GM06990 (cell line): ENCODE measurements around the gene CYSLTR2.

ENCODE experiments used
- DNase-seq: peaks from one replicate; pipeline ENCODE4 v3.0.0-alpha.2; 2011; ENCODE audit not compliant: insufficient read length; ENCODE audit errors: extremely low read depth
- H3K27me3 ChIP-seq: replicated peaks from 2 replicates; pipeline ENCODE4 v1.6.0; 2011; ENCODE audit warnings: low read length; ENCODE audit not compliant: control insufficient read depth, insufficient read depth
- H3K36me3 ChIP-seq: 2 replicates; pipeline ENCODE4 v1.5.1; 2011; ENCODE audit warnings: low read length; ENCODE audit not compliant: control insufficient read depth, insufficient read depth
- H3K4me3 ChIP-seq: replicated peaks from 2 replicates; pipeline ENCODE4 v1.5.1; 2011; ENCODE audit warnings: low read depth, mild to moderate bottlenecking, control low read depth, low read length
- CTCF ChIP-seq: IDR thresholded peaks from 2 replicates; pipeline ENCODE4 v1.5.1; 2011; ENCODE audit warnings: low read length, control low read depth, mild to moderate bottlenecking, inconsistent platforms; ENCODE audit not compliant: insufficient read depth, poor library complexity, severe bottlenecking

Gene CYSLTR2

GRCh38 chr13:48653472-48653939, at the start of gene CYSLTR2:
TSS of gene CYSLTR2 (plus strand) at chr13:48653929. CDS start at chr13:48706818, 52,889 bp downstream.
- Histone ChIP-seq H3K27me3 (no peaks in the 10 kb centered on the region), H3K36me3 (no peaks in the 10 kb centered on the region), H3K4me3 (peak within 1 kb of the TSS; percentile 11; the same call in 1 of the 2 replicates)
- no peak for TF ChIP-seq CTCF
- no peak for DNase-seq

GRCh38 chr13:48615049-48615448, 38.7 kb upstream of the CYSLTR2 start:
- DNase-seq: no peak
- Histone ChIP-seq H3K27me3 (no peaks in the 10 kb centered on the region), H3K4me3 (no peak overlapping the region), H3K36me3 (no peaks in the 10 kb centered on the region)
- TF ChIP-seq CTCF: no peak

GRCh38 chr13:48618937-48619336, 34.8 kb upstream of the CYSLTR2 start:
- no peak for DNase-seq
- H3K27me3 ChIP-seq: no peaks in the 10 kb centered on the region

GRCh38 chr13:48621056-48621455, 32.7 kb upstream of the CYSLTR2 start:
- TF ChIP-seq CTCF: no peak
- DNase-seq: no peak
- H3K36me3 ChIP-seq: no peaks in the 10 kb centered on the region
- H3K4me3 ChIP-seq: no peak overlapping the region
- H3K27me3 ChIP-seq: no peaks in the 10 kb centered on the region

More at GRCh38 chr13:48618937-48619336, 34.8 kb upstream of the CYSLTR2 start:
- Histone ChIP-seq H3K4me3 (no peak overlapping the region), H3K36me3 (no peaks in the 10 kb centered on the region)
- no peak for TF ChIP-seq CTCF

GRCh38 chr13:48624016-48624415, 29.7 kb upstream of the CYSLTR2 start:
- H3K36me3 ChIP-seq: no peaks in the 10 kb centered on the region
- no peak overlapping the region for H3K4me3 ChIP-seq
- no peak for TF ChIP-seq CTCF
- no peaks in the 10 kb centered on the region for H3K27me3 ChIP-seq
- no peak for DNase-seq

GRCh38 chr13:48624858-48625257, 28.9 kb upstream of the CYSLTR2 start:
- H3K4me3 ChIP-seq: no peak overlapping the region
- no peaks in the 10 kb centered on the region for H3K36me3 ChIP-seq
- no peak for DNase-seq
- H3K27me3 ChIP-seq: no peaks in the 10 kb centered on the region
- TF ChIP-seq CTCF: no peak
